Activated T-cell treated with anti-CD3 and anti-CD28 coated beads for 24 hours (primary cell): ENCODE measurements around the gene ACTL9.

Experiments used
- DNase-seq: peaks from one replicate; pipeline ENCODE4 v3.0.0-alpha.2; 2020; ENCODE audit warnings: low read depth

ACTL9 gene

DNA sequence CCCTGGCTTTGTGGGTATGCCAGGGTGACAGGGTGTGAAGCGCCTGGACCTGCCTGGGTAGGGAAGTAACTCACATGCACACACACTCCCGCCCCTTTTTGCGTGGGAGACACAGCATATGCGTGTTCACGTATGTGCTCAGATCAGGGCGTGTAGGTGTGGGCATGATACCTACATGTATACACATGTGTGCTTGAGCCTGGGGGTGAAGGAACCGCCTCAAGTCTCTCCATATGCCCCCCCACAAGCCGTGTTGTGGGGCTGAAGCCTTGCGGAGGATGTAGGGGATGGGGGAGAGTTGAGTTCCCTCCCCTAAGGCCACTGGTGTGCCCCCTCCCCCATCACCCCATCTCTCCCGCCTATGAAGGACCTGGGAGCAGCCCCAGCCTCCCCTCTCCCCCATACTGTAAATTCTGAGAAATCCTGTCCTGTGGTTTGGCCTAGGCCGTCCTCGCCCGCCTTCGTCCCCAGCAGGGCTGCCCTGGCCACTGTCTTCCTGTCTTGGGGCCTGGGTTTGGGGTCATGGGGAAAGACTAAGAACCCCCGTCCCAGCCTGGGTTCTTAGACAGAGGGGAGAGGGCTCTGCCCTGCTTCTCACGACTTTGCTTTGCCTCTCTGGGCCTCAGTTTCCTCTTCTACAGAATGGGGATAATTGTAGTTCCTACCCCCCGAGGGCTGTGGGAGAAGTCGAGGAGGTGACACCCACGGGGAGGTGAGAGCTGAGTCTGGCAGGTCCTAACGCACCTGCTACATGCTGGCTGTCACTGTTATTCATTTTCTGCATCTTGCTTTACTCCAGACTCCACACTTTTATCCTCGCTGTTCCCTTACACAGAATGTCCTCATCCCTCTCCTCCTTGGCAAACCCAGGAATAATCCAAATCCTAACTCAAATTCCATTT is 14.3 kb downstream of the ACTL9 start:
- no peak for DNase-seq

DNA sequence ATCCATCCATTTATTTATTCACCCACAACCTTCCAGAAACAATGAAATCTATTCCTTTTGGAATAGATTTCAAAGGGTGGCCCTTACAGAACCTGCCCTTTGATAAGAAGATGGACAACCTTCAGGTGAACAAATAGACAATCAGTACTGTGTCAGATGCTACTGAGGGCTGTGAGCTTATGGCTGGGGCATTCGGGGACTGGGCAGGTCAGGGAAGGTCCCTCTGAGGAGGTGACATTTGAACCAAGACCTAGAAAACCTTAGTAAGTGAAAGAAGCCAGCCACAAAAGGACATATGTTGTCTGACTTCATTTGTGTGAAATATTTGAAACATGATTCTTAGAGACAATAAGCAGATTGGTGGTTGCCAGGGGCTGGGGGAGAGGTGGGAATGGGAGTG is 15.7 kb downstream of the ACTL9 start:
- DNase-seq = no peak

DNA sequence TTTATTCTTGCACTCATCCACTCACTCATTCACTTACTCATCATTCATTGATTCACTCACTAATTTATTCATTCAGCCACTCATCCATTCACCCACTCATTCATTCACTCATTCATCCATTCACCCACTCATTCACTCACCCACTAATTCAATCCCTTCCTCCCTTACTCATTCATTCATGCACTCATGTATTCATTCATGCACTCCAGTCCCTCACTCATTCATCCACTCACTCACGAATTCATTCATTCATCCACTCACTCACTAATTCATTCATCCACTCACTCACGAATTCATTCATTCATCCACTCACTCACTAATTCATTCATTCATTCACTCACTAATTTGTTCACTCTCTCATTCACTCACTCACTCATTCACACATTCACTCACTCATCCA is 16.1 kb downstream of the ACTL9 start:
- DNase-seq = no peak

DNA sequence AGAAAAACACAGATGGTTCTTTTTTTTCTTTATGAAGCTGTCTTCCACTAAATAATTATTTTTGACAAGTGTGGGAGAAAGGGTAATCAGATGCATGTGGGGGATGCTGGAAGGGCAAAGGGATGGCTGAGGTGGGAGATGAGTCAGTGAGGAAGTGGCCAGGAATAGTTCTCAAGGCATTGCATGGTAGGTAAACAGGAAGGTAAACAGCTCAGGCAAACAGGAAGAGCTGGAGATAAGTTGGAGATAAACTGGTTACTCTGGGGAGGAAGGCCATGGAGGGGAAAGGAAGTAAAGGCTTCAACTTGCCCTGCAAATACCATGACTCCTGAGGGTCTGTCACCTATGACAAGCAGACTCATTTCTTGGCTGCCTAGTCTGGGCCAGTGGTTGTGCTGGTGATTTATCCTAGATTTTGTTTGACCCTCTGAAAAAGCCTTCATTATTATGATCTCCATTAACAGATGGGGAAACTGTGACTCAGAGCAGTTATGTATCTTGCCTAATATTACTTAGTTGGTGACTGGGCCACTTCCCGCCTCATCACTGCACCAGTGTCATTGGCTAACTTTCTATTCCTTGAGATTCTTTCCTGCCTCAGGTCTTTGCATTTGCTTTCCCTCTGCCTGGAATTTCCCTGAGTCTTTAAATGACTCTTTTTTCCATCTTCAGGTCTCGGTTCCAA is 17.1 kb downstream of the ACTL9 start:
- no peak for DNase-seq

DNA sequence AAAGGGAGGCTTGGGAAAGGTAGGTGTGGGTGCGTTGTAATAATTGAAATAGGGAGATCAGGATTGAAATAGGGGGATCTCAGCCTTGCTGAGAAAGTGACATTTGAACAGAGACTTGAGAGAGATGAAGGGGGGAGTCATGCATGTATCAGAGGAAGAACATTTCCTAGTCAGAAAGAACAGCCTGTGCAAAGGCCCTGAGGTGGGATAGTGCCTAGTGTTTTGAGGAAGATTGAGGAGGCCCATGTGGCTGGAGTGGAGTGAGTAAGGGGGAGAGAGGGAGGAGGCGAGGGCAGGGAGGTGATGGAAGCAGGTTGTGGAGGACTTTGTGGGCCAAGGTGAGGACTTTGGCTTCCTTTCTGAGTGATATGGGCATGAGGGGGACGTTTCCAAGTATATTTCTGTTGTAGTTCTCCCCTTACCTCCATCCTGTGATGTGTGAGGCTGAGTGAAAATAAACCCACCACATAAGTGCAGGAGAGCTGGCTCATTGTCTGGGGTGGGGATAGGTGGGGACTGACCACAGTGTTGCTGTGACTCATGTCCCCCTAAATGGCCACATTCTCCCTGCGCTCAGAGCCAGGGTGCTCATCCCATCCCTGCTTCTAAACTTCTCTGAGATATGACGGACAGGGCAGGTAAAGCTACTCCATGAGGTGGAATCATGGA is 17.8 kb downstream of the ACTL9 start:
- DNase-seq = no peak

DNA sequence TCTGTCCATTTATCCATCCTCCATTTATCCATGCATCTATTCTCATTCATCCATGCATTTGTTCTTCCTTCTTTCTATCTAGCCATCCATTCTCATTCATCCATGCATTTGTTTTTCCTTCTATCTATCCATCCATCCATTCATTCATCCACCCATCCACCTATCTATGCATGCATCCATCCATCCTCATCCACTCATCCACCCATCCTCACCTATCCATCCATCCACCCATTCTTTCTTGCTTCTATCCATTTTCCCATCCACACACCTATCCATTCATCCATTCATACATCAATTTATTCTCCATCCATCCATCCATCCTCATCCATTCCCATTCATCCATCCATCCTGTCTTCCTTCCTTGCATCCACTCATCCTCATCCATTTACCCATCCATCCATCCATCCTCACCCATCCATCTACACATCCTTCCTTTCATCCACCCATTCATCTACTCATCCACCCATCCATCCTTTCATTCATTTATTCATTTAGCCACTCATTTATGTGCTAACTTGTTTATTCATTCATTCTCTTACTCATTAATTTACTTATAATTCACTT is 20.3 kb downstream of the ACTL9 start:
- no peak for DNase-seq

DNA sequence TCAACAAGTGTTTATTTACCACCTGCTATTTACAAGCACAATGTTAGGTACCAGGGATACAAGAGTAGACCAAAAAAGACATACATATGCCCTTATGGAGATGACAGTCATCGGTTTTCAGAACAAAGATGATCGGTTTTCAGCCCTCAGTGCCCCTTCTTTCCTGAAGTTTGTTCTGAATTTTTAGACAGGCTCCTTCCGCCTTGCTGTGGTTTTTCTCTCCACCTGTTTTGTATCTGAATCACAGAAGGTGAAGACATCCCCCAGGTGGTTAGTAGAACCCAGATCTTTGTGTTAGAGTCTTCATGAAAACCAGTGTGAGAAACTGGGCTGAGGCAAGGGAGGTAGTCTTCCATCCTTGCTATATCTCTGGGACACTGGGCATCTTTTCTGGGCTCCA is 23.5 kb downstream of the ACTL9 start:
- DNase-seq = no peak

DNA sequence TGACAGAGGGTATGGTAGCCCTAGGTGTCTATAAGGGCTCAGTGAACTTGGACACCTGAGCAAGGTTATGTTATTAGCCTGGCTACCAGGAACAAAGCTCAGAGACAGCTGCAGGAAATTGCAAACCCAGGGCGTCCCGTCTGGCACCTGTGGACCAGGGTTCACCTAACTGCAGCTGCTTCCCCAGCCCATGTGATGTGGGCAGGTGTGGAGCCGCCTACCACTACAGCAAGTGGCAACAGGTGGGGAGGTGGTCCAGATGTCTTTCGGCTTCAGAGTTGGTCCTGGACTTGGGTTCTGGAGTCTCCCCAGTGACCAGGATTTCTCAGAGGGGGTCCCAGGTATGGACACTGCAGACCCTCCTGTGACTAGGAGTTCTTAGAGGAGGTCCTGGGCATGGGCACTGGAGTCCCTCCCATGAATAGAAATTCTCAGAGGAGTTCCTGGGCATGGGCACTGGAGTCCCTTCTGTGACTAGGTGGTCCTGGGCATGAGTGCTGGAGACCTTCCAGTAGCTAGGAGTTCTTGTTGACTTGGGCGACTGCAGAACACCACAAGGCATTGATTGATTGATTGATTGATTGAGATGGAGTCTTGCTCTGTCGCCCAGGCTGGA is 25.2 kb downstream of the ACTL9 start:
- DNase-seq = no peak

DNA sequence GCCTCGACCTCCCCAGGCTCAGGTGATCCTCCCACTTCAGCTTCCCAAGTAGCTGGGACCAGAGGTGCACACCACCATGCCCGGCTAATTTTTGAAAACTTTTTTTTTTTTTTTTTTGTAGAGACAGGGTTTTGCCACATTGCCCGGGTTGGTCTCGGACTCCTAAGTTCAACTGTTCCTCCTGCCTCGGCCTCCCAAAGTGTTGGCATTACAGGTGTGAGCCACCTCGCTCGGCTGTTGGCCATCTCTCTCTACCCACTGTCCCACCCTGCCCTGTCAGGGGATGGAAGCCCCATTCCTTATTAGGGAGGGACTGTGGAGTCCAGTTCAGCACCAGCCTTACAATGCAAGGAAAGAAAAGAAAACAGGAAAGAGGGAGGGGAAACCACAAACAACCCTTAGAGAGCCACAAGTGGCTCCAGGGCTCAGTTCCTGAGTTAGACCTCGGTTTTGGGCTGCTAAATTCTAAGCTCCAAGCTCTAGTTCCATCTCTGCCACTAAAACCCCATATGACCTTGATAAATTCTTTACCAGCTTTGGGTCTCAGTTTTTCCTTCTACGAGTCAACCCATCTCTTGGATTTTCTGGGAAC is 31.7 kb downstream of the ACTL9 start:
- DNase-seq = no peak

DNA sequence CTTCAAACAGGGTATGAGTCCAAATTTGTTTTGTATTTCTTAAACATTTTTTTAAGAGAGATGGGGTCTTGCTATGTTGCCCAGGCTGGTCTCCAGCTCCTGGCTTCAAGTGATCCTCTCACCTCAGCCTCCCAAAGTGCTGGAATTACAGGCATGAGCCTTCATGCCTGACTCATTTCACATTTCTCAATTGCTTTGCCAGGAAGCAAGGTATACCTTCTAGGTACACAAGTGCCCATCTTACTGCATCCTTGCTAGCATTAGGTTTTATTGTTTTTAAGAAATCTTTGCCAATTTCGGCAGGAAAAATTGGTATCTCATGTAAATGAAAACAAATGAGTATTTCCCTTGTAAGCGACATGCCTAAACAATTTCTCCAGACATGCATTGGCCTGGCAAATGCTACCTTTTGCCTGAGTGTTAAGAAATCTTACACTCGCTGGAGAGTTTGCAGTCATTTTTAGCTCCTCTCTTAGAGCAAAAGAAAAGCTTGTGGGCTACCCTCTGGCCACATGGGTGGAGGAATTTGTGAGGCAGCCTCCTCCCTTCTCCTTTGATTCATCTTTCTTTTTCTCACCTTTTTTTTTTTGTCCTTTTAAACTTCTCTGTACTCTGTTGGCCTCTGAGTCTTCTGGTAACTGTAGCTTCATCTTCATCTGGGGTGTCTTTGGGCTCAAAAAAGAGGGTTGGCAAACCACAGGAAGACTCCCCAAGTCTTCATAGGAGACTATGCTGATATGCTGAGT is 33.0 kb downstream of the ACTL9 start:
- DNase-seq = no peak

DNA sequence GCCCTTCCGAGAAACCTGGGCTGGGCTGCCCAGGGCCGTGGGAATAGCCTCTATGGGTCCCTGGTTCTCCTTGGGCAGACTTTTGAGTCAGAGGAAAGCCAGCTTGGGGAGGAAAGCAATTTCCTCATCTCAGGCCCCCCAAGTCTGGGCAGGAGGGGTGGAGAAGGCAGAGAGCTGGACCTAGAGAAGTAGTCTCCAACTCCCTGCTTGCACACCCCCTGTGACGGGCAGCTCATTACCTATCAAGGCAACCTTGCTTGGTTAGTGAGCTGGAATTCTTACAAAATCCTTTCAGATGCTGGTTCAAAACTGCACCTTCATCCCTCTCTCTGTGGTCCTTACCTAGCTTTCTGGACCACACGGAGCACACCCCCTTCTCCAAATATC is 33.9 kb downstream of the ACTL9 start:
- no peak for DNase-seq

DNA sequence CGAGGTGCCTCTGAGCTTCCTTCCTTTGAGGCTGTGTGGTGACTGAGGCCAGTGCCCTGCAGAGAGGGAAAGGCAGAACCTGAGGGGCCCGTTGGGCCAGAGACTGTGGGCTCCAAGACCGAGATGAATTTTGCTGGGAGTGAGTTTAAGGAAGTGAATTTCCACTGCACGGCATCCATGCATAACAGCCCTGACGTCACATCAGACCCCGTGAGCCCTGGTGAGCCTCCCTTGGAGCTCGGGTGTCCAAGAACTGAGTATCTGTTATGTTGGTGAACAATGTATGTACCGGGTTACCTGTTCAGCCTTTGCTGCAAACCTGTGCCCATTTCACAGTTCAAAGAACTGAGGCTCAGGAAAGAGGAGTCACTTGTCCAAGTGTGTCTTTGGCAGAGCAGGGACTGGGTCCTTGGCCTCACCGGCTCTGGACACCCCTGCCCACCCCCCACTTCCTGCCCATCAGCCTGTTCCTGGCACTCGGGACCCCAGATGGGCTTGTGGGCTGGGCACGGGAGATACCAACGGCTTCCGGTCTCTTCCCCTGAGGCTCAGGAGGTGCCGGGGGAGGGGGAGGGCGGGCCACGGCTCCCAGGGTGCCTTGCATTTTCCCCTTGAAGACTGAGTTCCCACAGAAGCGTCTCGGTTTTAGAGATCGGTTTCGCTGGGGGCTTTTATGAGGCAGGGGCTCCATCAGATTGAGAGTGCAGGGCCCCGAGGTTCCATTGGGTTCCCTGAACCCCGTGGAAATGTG is 34.5 kb downstream of the ACTL9 start:
- DNase-seq = peak; percentile 15

DNA sequence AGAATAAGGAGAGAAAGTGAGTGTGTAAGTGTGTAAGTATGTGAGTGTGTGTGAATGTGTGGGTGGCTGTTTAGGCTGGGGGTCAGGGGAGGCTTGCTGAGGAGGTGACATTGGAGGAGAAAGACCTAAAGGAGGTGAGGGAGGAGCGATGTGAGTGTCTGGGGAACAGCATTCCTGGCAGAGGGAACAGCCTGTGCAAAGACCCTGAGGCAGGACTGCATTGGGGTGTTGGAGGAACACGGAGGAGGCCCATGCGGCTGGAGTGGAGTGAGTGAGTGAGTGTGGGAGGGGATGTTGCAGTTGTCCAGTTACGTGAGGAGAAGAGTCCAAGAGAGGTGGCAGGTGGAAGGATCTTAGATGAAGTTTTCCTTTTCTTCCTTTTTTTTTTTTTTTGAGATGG is 36.3 kb downstream of the ACTL9 start:
- DNase-seq = no peak

DNA sequence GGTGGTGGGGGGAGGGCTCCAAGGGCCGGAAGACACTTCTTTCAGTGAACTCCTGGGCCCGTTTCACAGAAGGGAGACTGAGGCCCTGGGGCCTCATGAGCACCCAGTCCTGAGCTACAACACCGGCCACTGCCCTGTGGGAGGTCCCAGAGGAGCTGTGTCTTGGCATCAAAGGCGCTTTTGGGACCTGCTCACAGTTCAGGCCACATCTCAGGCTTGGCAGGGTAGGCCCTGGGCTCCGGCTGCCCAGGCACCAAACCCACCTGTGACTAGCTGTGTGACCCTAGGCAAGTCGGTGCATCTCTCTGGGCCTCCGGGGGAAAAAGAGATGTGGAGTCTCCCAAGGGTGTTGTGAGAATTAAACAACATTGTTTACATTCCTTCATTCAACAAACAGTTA is 38.7 kb downstream of the ACTL9 start:
- no peak for DNase-seq

DNA sequence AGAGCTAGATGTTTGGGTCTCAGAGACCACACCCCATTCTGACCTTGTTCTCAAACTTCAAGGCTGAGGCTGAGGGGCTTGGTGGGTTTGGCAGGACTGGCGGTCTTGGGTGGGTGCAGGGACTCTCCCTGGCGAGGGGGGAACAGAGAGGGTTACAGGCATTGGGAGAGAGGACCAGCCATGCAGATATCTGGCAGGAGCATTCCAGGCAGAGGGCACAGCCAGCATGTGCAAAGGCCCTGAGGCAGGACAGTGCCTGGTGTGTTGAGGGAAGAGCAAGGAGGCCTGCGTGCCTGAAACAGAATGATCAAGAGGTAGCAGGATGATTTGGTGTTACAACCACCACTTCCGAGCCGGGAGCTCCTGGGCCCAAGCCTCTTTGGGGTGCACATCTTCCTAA is 40.7 kb downstream of the ACTL9 start:
- no peak for DNase-seq

DNA sequence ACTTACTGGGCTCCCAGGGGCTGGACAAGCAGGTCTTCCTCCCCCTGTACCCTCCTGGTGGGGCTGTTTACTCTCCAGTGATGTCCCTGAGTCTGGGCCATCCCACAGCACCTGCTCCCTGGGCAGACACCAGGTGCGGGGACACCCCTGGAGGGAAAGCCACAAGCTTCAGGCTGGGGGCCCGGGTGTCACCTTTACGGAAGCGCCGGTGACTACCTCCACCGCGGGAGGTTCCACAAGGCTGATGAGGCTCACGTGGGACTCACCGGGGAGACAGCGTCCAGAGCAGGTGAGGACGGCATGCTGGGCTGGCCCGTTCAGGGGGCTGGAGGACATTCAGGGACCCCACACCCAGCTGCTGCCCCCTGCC is 43.3 kb downstream of the ACTL9 start:
- no peak for DNase-seq

DNA sequence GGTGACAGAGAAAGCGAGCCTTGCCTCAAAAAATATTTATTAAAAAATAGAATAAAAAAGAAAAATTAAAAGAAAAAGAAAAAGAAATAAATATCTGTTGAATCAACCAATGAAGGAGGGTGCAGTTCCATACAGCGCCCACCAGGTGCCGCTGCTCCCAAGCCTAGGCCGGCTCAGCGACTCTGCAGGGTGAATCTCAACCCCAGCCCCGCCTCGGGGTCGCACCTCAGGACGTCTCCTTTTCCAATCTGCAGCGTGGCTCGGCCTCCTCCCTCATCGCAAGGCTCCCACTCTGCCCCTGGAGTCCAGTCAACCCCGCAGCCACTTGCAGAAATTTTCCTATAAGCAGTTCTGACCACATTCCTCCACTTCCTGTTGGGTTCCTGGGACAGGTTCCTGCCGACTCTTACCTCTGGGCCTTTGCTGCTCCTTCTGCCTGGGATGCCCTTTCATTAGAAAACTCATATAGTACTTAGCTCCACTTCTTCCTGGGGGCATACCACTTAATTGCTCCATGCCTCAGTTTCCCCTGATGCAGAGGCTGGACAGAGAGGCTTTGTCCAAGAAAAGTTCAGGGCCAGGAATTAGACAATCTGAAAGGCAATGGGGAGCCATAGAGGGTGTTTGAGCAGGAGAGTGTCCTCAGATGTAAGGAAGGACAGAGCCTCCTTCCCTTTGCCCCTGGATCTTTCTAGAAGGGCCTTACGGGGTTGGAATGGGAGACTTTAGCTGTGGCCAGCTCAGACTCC is 43.8 kb downstream of the ACTL9 start:
- peak; percentile 57 for DNase-seq

DNA sequence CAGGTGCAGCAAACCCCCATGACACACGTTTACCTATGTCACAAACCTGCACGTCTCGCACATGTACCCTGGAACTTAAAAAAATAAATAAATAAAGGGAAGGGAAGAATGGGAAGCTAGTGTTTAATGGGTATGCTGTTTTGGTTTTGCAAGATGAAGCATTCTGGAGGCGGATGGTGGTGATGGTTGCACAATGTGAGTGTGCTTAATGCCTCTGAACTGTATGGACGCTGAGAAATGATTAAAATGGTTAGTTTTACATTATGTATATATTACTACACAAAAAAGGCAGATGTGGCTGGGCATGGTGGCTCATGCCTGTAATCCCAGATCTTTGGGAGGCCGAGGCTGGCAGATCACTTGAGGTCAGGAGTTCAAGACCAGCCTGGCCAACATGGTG is 50.4 kb downstream of the ACTL9 start:
- no peak for DNase-seq
